Measurements from ENCODE around the gene TUBB4B.

Gene TUBB4B

GRCh38 chr9:137220317-137221094 is 20.6 kb upstream of the TUBB4B start:
- Histone ChIP-seq H3K9ac (ENCODE audit: low read length) (no peak overlapping the region), H2AFZ (ENCODE audit: low read length) (no peak overlapping the region), H3K4me3 (ENCODE audit: low read depth, low read length, poor library complexity, severe bottlenecking) (no peak overlapping the region), H3F3A (ENCODE audit: insufficient read depth, low read length) (no peaks in the 10 kb centered on the region), H3K4me1 (ENCODE audit: insufficient read depth, low read length, severe bottlenecking) (peaks cover 27% of the 10 kb centered on the region), H3K27ac (ENCODE audit: low read depth, low read length, poor library complexity, severe bottlenecking) (no peak overlapping the region), H3K79me2 (ENCODE audit: insufficient read depth, low read length) (no peaks in the 10 kb centered on the region), H3K9me3 (ENCODE audit: low read length) (no peaks in the 10 kb centered on the region), H3K4me2 (ENCODE audit: low read length) (no peak overlapping the region), H3K27me3 (ENCODE audit: insufficient read depth, low read length) (no peaks in the 10 kb centered on the region), H4K20me1 (ENCODE audit: insufficient read depth, low read length) (no peaks in the 10 kb centered on the region), H3K9me2 (ENCODE audit: low read depth, low read length) (no peaks in the 10 kb centered on the region), H3K36me3 (ENCODE audit: insufficient read depth, low read length) (peaks cover 6% of the 10 kb centered on the region; the same call in 1 of the 2 replicates)
- TF ChIP-seq EZH2 (IDR thresholded peaks at IDR 0.05; ENCODE audit: borderline replicate concordance, low read length) = no peak

GRCh38 chr9:137221095-137221505 is 20.0 kb upstream of the TUBB4B start:
- H3K9me3 ChIP-seq (ENCODE audit: low read length) = no peaks in the 10 kb centered on the region
- H2AFZ ChIP-seq (ENCODE audit: low read length) = no peak overlapping the region
- H3F3A ChIP-seq (ENCODE audit: insufficient read depth, low read length) = no peaks in the 10 kb centered on the region
- no peak overlapping the region for H3K4me2 ChIP-seq (ENCODE audit: low read length)
- H3K36me3 ChIP-seq (ENCODE audit: insufficient read depth, low read length) = peaks cover 6% of the 10 kb centered on the region; the same call in 1 of the 2 replicates
- no peak overlapping the region for H3K27ac ChIP-seq (ENCODE audit: low read depth, low read length, poor library complexity, severe bottlenecking)
- H3K4me3 ChIP-seq (ENCODE audit: low read depth, low read length, poor library complexity, severe bottlenecking) = no peak overlapping the region
- H3K79me2 ChIP-seq (ENCODE audit: insufficient read depth, low read length) = no peaks in the 10 kb centered on the region
- H3K27me3 ChIP-seq (ENCODE audit: insufficient read depth, low read length) = no peaks in the 10 kb centered on the region
- no peak for TF ChIP-seq EZH2 (IDR thresholded peaks at IDR 0.05; ENCODE audit: borderline replicate concordance, low read length)
- no peak for TF ChIP-seq CTCF (IDR thresholded peaks at IDR 0.05; ENCODE audit: low read length)
- H3K9ac ChIP-seq (ENCODE audit: low read length) = no peak overlapping the region
- peaks cover 27% of the 10 kb centered on the region for H3K4me1 ChIP-seq (ENCODE audit: insufficient read depth, low read length, severe bottlenecking)
- H3K9me2 ChIP-seq (ENCODE audit: low read depth, low read length) = no peaks in the 10 kb centered on the region
- H4K20me1 ChIP-seq (ENCODE audit: insufficient read depth, low read length) = no peaks in the 10 kb centered on the region

GRCh38 chr9:137221506-137222111 is 19.5 kb upstream of the TUBB4B start:
- no peak overlapping the region for H3K9ac ChIP-seq (ENCODE audit: low read length)
- TF ChIP-seq EZH2 (IDR thresholded peaks at IDR 0.05; ENCODE audit: borderline replicate concordance, low read length) = no peak
- no peak for TF ChIP-seq CTCF (IDR thresholded peaks at IDR 0.05; ENCODE audit: low read length)
- peaks cover 6% of the 10 kb centered on the region; the same call in 1 of the 2 replicates for H3K36me3 ChIP-seq (ENCODE audit: insufficient read depth, low read length)
- H3K9me3 ChIP-seq (ENCODE audit: low read length) = no peaks in the 10 kb centered on the region
- H3K4me3 ChIP-seq (ENCODE audit: low read depth, low read length, poor library complexity, severe bottlenecking) = peak overlapping the region; percentile 47
- H3K4me1 ChIP-seq (ENCODE audit: insufficient read depth, low read length, severe bottlenecking) = peaks cover 26% of the 10 kb centered on the region
- H3K27me3 ChIP-seq (ENCODE audit: insufficient read depth, low read length) = no peaks in the 10 kb centered on the region
- no peak overlapping the region for H3K27ac ChIP-seq (ENCODE audit: low read depth, low read length, poor library complexity, severe bottlenecking)
- peak overlapping the region; percentile 51; the same call in 1 of the 2 replicates for H3K4me2 ChIP-seq (ENCODE audit: low read length)
- no peaks in the 10 kb centered on the region for H3K9me2 ChIP-seq (ENCODE audit: low read depth, low read length)
- no peaks in the 10 kb centered on the region for H3K79me2 ChIP-seq (ENCODE audit: insufficient read depth, low read length)
- H3F3A ChIP-seq (ENCODE audit: insufficient read depth, low read length) = no peaks in the 10 kb centered on the region
- H4K20me1 ChIP-seq (ENCODE audit: insufficient read depth, low read length) = no peaks in the 10 kb centered on the region
- no peak overlapping the region for H2AFZ ChIP-seq (ENCODE audit: low read length)
